Measurements from ENCODE around the gene FAM169A. TPM values are rescaled to one million over a fixed set of nuclear protein-coding genes. Genes with fewer than 3 reads are reported as not detected.

FAM169A gene
- total and polyA plus RNA-seq, 2 of the 4 experiments (the other 2 are of a cell fraction) = under 0.01 TPM; not detected in 1

DNA sequence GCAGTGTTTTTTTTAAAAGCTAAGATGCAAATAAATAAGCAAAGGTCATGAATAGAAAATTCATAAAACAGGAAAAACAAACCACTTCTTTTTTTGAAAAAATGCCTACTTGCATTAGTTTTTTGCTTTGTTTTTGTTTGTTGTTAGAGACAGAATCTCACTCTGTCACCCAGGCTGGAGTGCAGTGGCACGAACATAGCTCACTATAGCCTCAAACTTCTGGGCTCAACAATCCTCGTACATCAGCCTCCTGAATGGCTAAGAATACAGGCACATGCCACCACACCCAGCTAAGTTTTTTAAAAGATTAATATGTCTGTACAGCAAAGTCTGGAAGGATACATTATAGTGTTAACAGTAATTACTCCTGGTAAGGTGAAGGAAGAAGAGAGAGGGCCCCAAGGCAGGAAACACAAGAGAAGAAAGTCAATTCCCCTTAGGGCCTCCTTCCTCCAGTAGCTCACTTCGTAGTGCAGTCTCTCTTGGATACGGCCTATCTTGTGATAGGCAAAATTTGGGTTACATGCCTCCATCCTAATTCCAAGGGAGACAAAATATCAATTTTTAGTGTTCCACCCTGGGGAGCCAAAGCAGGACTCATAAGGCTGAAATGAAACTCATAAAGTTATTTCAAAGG is 15.3 kb downstream of the FAM169A start:
- DNase-seq (no peak), ATAC-seq (ENCODE audit: low read depth) (no peak)
- H4K8ac ChIP-seq (ENCODE audit: low read depth in 2 of 2, low read length in 2 of 2) = no peak overlapping the region
- no peaks in the 10 kb centered on the region for H3K27me3 ChIP-seq (ENCODE audit: control insufficient read depth, insufficient read depth, low read length)
- no peak overlapping the region for H3K4me3 ChIP-seq (ENCODE audit: insufficient read depth, low read depth, low read length)
- no peak overlapping the region for H4K5ac ChIP-seq (ENCODE audit: low read depth, low read length)
- H2AFZ ChIP-seq (replicated peaks; ENCODE audit: low read length, poor library complexity) = no peak overlapping the region
- no peak overlapping the region for H3K27ac ChIP-seq (ENCODE audit: insufficient read depth, low read length)
- H2AK9ac ChIP-seq (replicated peaks; ENCODE audit: low read depth, low read length, poor library complexity) = no peak overlapping the region
- H3K9me1 ChIP-seq (ENCODE audit: insufficient read depth, low read length) = no peaks in the 10 kb centered on the region
- BruUV-seq (replicated peaks) = no TSS peak
- H3K23ac ChIP-seq (ENCODE audit: low read depth, low read length) = no peak overlapping the region
- H3K9me3 ChIP-seq (ENCODE audit: control insufficient read depth, insufficient read depth, low read length) = no peaks in the 10 kb centered on the region
- no peak overlapping the region for H3K4ac ChIP-seq (ENCODE audit: low read depth, low read length)
- no peak overlapping the region for H2BK5ac ChIP-seq (ENCODE audit: low read depth, low read length, poor library complexity, severe bottlenecking)
- H2BK20ac ChIP-seq (ENCODE audit: low read depth, low read length) = no peak overlapping the region
- TF ChIP-seq FOS (IDR thresholded peaks at IDR 0.05; ENCODE audit: low read depth, low read length) (no peak), MAFK (IDR thresholded peaks at IDR 0.05; ENCODE audit: low read depth, low read length) (no peak), CEBPB (IDR thresholded peaks at IDR 0.05; ENCODE audit: low read depth, low read length) (no peak)
- no peak overlapping the region for H3K4me2 ChIP-seq (ENCODE audit: low read depth, low read length)
- WGBS, 2 experiments (ENCODE audit: extremely low coverage in 2 of 2, insufficient read length in 1 of 2) = no CpG with 5 or more reads among the region's 4 CpGs
- H3K18ac ChIP-seq (ENCODE audit: low read depth, low read length) = no peak overlapping the region
- no peak overlapping the region for H2BK15ac ChIP-seq (ENCODE audit: low read depth, low read length)
- in situ Hi-C loops (cut with MboI; ENCODE audit: low sequenced_read_pairs) (no loop called here), dilution Hi-C loops (cut with HindIII; ENCODE audit: low sequenced_read_pairs, unreplicated experiment) (no loop called here), intact Hi-C loops (cut with micrococcal nuclease) (no loop called here)
- H2AK5ac ChIP-seq (ENCODE audit: low read depth, low read length) = no peak overlapping the region
- no peak overlapping the region for H3K14ac ChIP-seq (replicated peaks; ENCODE audit: low read depth, low read length)
- no peak overlapping the region for H2BK120ac ChIP-seq (ENCODE audit: low read depth, low read length)
- no peaks in the 10 kb centered on the region for H3K36me3 ChIP-seq (ENCODE audit: control insufficient read depth, insufficient read depth, low read length)
- no peak overlapping the region for H3K9ac ChIP-seq (ENCODE audit: low read depth, low read length)
- no peak overlapping the region for H4K91ac ChIP-seq (ENCODE audit: insufficient read depth, low read depth, low read length)
- no peak overlapping the region for H3K56ac ChIP-seq (ENCODE audit: extremely low read depth, insufficient read depth, low read length)
- no peaks in the 10 kb centered on the region for H4K20me1 ChIP-seq (ENCODE audit: insufficient read depth, low read length)
- ChIA-PET CTCF (interaction anchor here (1.2 kb wide), 1 partner anchor 385 kb away, joined by 3 read pairs; no protein-coding TSS in a partner anchor), POLR2A (ENCODE audit: unreplicated experiment) (no interaction called here)
- H3K4me1 ChIP-seq (ENCODE audit: control insufficient read depth, insufficient read depth, low read length) = no peaks in the 10 kb centered on the region
- no peaks in the 10 kb centered on the region for H3K79me1 ChIP-seq (ENCODE audit: low read depth in 1 of 2, low read length in 2 of 2)
